GM12864 (cell line): ENCODE results near the gene TFAP2C.

Experiments
- DNase-seq: peaks from one replicate; pipeline ENCODE4 v3.0.0-alpha.2; 2011; ENCODE audit warnings: low read depth
- H3K4me3 ChIP-seq: 2 replicates; pipeline ENCODE4 v1.5.1; 2011; ENCODE audit warnings: mild to moderate bottlenecking, low read depth, low read length, control low read depth
- CTCF ChIP-seq: IDR thresholded peaks from 2 replicates; pipeline ENCODE4 v1.5.1; 2011; ENCODE audit warnings: low read depth, mild to moderate bottlenecking, moderate library complexity, low read length, control low read depth, inconsistent platforms; ENCODE audit errors: missing control alignments

The TFAP2C gene

GRCh38 chr20:56665806-56666205 is 36.7 kb downstream of the TFAP2C start:
- no peak for DNase-seq
- no peak overlapping the region for H3K4me3 ChIP-seq
- no peak for TF ChIP-seq CTCF

GRCh38 chr20:56673450-56673849 is 44.3 kb downstream of the TFAP2C start:
- no peak for DNase-seq
- H3K4me3 ChIP-seq, result no peak overlapping the region
- TF ChIP-seq CTCF, result no peak

- no peak for TF ChIP-seq CTCF
- H3K4me3 ChIP-seq, result no peak overlapping the region
These were observed 46.9 kb downstream of the TFAP2C start for GRCh38 chr20:56676001-56676400.

GRCh38 chr20:56676679-56677078 is 47.6 kb downstream of the TFAP2C start:
- no peak for DNase-seq
- TF ChIP-seq CTCF, result no peak
- no peak overlapping the region for H3K4me3 ChIP-seq

More at GRCh38 chr20:56676001-56676400, 46.9 kb downstream of the TFAP2C start:
- DNase-seq, result no peak

- no peak for TF ChIP-seq CTCF
- DNase-seq, result no peak
- H3K4me3 ChIP-seq, result no peak overlapping the region
These were observed 54.2 kb downstream of the TFAP2C start for GRCh38 chr20:56683077-56683865.

- H3K4me3 ChIP-seq, result no peak overlapping the region
- no peak for DNase-seq
- TF ChIP-seq CTCF, result no peak
These were observed 56.8 kb downstream of the TFAP2C start for GRCh38 chr20:56685879-56686278.

- DNase-seq, result no peak
- TF ChIP-seq CTCF, result no peak
- H3K4me3 ChIP-seq, result no peak overlapping the region
These were observed 58.0 kb downstream of the TFAP2C start for GRCh38 chr20:56687061-56687460.
